ENCODE results near the gene NFKBIB. TPM values are rescaled to one million over a fixed set of nuclear protein-coding genes. Genes with fewer than 3 reads are reported as not detected.
A peak's percentile ranks its signal among the peaks of the same experiment; 100 is the strongest.

NFKBIB gene
- total and polyA plus RNA-seq, 2 of the 13 experiments (the other 11 are each of a cell fraction or from before 2014, with no cell fraction given), result 8.6 to 14.9 TPM

- TF ChIP-seq HNRNPLL (IDR thresholded peaks at IDR 0.05; ENCODE audit: low read depth, low read length, poor library complexity, severe bottlenecking), result peak; percentile 65
- TF ChIP-seq ZNF639 (CRISPR knock-in tag; conservative IDR thresholded peaks at IDR 0.05), result peak; percentile 70; the same call in 1 of the 2 replicates
- TF ChIP-seq ZNF280B (CRISPR knock-in tag; IDR thresholded peaks at IDR 0.05; ENCODE audit: borderline replicate concordance), result peak; percentile 77; the same call in 1 of the 2 replicates
- peak; percentile 48 for TF ChIP-seq ASH2L (IDR thresholded peaks at IDR 0.05; ENCODE audit: insufficient read length, low read depth, low read length)
- TF ChIP-seq CEBPB (IDR thresholded peaks at IDR 0.05; ENCODE audit: borderline replicate concordance, low read depth, low read length), result peak; percentile 61; the same call in 1 of the 2 replicates
- TF ChIP-seq KAT8 (CRISPR knock-in tag; IDR thresholded peaks at IDR 0.05), result peak; percentile 79
- peak; percentile 94; the same call in 1 of the 2 replicates for TF ChIP-seq KLF15 (CRISPR knock-in tag; IDR thresholded peaks at IDR 0.05; ENCODE audit: borderline replicate concordance)
- no peak for TF ChIP-seq NAIF1 (CRISPR knock-in tag; IDR thresholded peaks at IDR 0.05; ENCODE audit: borderline replicate concordance)
- peak; percentile 97 for TF ChIP-seq ATF1 (CRISPR knock-in tag; IDR thresholded peaks at IDR 0.05)
- TF ChIP-seq FOXA1 (IDR thresholded peaks at IDR 0.05), result no peak
- peak; percentile 31; the same call in 1 of the 2 replicates for TF ChIP-seq FOXA1 (CRISPR knock-in tag; IDR thresholded peaks at IDR 0.05)
- peak; percentile 81 for TF ChIP-seq SP5 (CRISPR knock-in tag; IDR thresholded peaks at IDR 0.05; ENCODE audit: borderline replicate concordance, low read depth)
- TF ChIP-seq, protein P1, sequence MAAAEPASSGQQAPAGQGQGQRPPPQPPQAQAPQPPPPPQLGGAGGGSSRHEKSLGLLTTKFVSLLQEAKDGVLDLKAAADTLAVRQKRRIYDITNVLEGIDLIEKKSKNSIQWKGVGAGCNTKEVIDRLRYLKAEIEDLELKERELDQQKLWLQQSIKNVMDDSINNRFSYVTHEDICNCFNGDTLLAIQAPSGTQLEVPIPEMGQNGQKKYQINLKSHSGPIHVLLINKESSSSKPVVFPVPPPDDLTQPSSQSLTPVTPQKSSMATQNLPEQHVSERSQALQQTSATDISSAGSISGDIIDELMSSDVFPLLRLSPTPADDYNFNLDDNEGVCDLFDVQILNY (CRISPR knock-in tag; conservative IDR thresholded peaks at IDR 0.05), result peak; percentile 6; the same call in 1 of the 2 replicates
- TF ChIP-seq NBN (conservative IDR thresholded peaks at IDR 0.05), result no peak
- TF ChIP-seq ZNF746 (CRISPR knock-in tag; IDR thresholded peaks at IDR 0.05), result no peak
- no peak for TF ChIP-seq RBAK (CRISPR knock-in tag; IDR thresholded peaks at IDR 0.05)
- no peak for TF ChIP-seq ZFAT (CRISPR knock-in tag; conservative IDR thresholded peaks at IDR 0.05)
- TF ChIP-seq MAZ (IDR thresholded peaks at IDR 0.05; ENCODE audit: borderline replicate concordance, low read depth, low read length), result peak; percentile 44; the same call in 1 of the 2 replicates
- TF ChIP-seq MAZ (CRISPR knock-in tag; IDR thresholded peaks at IDR 0.05; ENCODE audit: low read depth), result peak; percentile 68; the same call in 1 of the 2 replicates
- peak; percentile 68; the same call in 1 of the 2 replicates for TF ChIP-seq ZNF556 (CRISPR knock-in tag; IDR thresholded peaks at IDR 0.05; ENCODE audit: borderline replicate concordance)
- TF ChIP-seq PATZ1 (CRISPR knock-in tag; IDR thresholded peaks at IDR 0.05), result peak; percentile 97
- 0 out of 2 replicates have a peak, but pooled peaks have one; percentile 35 for TF ChIP-seq ZNF33A (CRISPR knock-in tag; IDR thresholded peaks at IDR 0.05; ENCODE audit: borderline replicate concordance)
- TF ChIP-seq ZNF354B (CRISPR knock-in tag; IDR thresholded peaks at IDR 0.05), result no peak
Measured at GRCh38 chr19:38899447-38900201, at the start of gene NFKBIB, which contains the start of gene SIRT2 (continued).
